Measurements from ENCODE around the gene FBN2.

The FBN2 gene

DNA sequence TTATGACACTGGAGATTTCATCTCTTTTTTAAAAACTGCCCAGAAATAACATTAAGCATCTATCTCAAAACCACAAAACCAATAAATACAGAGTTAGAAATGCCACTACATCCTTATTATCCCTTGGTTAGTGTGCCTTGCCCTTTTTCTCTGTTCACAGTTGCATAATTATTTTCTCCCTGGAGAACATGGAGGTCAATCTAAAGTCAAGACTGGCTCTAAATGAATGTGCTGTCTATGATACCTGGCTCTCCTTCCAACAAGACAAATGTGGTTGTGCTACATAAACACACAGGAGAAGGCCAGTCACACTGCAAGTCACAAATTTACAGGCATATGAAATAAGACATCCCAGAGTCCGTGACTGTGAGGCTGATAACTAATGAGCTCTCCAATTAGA, 2.8 kb downstream of the FBN2 start:
- no peak for DNase-seq (ENCODE audit: low read depth)
- TF ChIP-seq, protein P1, sequence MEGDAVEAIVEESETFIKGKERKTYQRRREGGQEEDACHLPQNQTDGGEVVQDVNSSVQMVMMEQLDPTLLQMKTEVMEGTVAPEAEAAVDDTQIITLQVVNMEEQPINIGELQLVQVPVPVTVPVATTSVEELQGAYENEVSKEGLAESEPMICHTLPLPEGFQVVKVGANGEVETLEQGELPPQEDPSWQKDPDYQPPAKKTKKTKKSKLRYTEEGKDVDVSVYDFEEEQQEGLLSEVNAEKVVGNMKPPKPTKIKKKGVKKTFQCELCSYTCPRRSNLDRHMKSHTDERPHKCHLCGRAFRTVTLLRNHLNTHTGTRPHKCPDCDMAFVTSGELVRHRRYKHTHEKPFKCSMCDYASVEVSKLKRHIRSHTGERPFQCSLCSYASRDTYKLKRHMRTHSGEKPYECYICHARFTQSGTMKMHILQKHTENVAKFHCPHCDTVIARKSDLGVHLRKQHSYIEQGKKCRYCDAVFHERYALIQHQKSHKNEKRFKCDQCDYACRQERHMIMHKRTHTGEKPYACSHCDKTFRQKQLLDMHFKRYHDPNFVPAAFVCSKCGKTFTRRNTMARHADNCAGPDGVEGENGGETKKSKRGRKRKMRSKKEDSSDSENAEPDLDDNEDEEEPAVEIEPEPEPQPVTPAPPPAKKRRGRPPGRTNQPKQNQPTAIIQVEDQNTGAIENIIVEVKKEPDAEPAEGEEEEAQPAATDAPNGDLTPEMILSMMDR (IDR thresholded peaks at IDR 0.05; ENCODE audit: low read depth, low read length, missing control alignments): no peak
- no peak overlapping the region for H3K4me3 ChIP-seq (ENCODE audit: low read depth, low read length)

DNA sequence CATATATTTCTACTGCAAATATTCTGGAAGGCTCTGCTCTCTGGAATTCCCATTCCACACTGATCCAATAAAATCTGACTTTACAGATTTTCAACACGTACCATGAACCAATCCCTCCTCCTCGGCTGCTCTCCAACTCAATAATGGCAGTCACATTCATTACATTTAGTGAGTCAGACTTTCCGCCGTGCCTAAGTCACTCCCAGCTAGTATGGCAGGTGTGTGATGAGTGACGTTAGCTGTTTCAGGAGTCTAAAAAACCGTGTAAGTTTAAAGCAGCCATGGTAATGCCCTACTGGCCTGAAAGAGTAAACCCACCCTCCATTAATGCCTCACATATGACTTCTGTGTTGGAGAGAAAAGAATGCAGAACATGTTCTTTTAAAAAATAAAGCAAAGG, 3.3 kb downstream of the FBN2 start:
- TF ChIP-seq, protein P1 (IDR thresholded peaks at IDR 0.05; ENCODE audit: low read depth, low read length, missing control alignments): no peak
- no peak overlapping the region for H3K4me3 ChIP-seq (ENCODE audit: low read depth, low read length)
- DNase-seq (ENCODE audit: low read depth): no peak

DNA sequence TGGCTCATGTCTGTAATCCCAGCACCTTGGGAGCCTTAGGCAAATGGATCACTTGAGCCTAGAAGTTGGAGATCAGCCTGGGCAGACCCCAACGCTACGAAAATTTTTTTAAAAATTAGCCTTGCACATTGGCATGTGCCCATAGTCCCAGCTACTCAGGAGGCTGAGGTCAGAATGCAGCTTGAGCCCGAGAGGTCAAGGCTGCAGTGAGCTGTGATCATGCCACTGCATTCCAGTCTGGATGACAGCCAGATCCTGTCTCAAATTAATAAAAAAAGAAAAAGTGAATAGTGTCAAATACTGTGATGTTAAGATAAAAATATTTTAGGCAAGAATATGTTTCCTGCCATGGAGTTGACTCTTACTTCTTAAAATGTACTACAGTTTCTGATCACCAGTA, 5.3 kb downstream of the FBN2 start:
- DNase-seq (ENCODE audit: low read depth): no peak
- TF ChIP-seq, protein P1 (IDR thresholded peaks at IDR 0.05; ENCODE audit: low read depth, low read length, missing control alignments): no peak
- no peak overlapping the region for H3K4me3 ChIP-seq (ENCODE audit: low read depth, low read length)

DNA sequence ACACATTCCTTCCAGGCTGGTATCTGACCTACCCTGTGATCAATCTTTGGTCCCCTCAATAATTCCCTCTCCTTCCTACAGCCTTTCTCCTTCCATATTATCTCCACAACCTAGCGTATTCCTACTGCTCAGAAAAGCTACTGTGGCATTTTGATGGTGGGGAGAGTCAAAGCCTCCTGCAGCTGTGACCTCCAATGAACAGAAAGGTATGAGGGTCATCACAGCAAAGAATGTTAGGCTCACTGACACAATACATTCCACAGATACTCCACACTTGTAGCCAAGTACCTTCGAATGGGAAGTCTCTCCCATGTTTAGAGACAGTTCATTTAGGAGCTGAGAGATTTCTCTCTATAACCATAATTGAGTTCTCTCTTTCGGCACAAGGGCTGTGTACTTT, 5.9 kb downstream of the FBN2 start:
- TF ChIP-seq, protein P1 (IDR thresholded peaks at IDR 0.05; ENCODE audit: low read depth, low read length, missing control alignments): no peak

DNA sequence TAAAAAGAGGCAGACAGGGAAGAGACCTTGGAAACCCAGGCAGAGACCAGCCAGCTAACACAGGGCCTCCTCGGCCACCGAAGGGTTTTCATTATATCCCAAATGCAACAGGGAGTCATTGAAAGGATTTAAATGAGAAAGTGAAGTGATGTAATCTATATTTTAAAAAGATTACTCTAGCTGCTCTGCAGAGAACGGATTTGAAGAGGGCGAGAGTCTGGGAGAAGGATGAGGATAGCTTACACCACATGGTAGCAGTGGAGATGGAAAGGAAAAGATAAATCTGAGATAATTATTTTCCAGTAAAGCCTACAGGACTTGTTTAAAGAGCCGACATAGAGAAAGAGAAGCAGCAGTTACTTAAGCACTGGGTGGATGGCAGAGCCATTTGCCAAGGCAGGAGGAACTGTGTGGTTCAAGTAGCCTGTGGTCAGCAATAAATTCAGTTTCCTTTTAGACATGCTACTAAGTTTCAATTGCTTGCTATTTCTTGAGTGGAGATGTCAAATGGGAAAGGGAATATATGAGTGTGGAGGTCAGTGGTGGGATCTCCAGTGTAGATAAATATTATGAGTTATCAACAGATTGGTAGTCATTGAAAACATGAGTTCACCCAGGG, 9.3 kb downstream of the FBN2 start:
- no peak for DNase-seq (ENCODE audit: low read depth)
- TF ChIP-seq, protein P1 (IDR thresholded peaks at IDR 0.05; ENCODE audit: low read depth, low read length, missing control alignments): no peak
- no peak overlapping the region for H3K4me3 ChIP-seq (ENCODE audit: low read depth, low read length)

More for the DNA sequence above, 5.9 kb downstream of the FBN2 start:
- no peak for DNase-seq (ENCODE audit: low read depth)
- no peak overlapping the region for H3K4me3 ChIP-seq (ENCODE audit: low read depth, low read length)

DNA sequence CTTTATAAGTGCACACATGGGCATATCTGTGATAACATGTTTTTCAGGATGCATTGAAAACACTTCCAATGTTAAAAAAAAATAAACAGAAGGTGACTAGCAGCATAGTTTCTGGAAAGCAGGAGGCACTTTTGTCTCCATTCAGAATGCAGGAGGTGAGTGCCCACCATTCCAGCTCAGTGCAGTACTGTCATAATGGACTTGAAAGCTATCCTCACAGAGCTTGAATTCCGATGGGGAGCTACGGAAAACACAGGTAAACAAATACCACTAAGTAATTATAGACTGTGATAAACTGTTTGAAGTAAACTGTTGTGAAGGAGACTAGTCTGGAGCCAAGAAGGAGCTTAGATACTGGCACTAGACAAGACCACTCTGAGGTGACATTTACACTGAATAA, 9.9 kb downstream of the FBN2 start:
- no peak overlapping the region for H3K4me3 ChIP-seq (ENCODE audit: low read depth, low read length)
- TF ChIP-seq, protein P1 (IDR thresholded peaks at IDR 0.05; ENCODE audit: low read depth, low read length, missing control alignments): no peak
- DNase-seq (ENCODE audit: low read depth): no peak

DNA sequence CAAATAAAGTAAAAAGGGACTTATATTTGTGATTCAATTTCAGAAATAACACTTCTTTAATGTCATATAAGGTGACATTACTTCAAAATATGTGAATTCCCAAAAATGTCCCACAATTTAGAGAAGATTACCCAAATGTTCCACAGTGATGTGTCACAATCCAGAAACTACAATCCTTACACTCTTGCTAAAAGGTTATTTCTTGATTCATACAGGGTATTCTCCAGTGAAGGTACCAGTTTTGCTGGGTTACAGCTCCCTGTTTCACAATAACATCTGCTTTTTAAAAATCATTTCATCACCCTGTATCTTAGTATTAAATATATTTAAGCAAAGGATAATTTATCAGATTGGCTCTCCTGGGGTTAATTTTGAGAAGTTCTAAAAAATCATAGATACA, 11.0 kb downstream of the FBN2 start:
- TF ChIP-seq, protein P1 (IDR thresholded peaks at IDR 0.05; ENCODE audit: low read depth, low read length, missing control alignments): no peak
- no peak for DNase-seq (ENCODE audit: low read depth)
- H3K4me3 ChIP-seq (ENCODE audit: low read depth, low read length): no peak overlapping the region

All from GM12864 (cell line).